Measurements from ENCODE around the gene MARK2.

The MARK2 gene

GRCh38 chr11:63911440-63911839, 72.5 kb downstream of the MARK2 start:
- no peak for DNase-seq

- DNase-seq: no peak
Measured at GRCh38 chr11:63911876-63912275, 73.0 kb downstream of the MARK2 start.

GRCh38 chr11:63912678-63913077, 73.8 kb downstream of the MARK2 start:
- DNase-seq: no peak

GRCh38 chr11:63913866-63914830, 75.2 kb downstream of the MARK2 start:
- no peak for DNase-seq

GRCh38 chr11:63914896-63915691, 76.2 kb downstream of the MARK2 start:
- no peak for DNase-seq

- DNase-seq: no peak
Measured at GRCh38 chr11:63915961-63916836, 77.3 kb downstream of the MARK2 start.

GRCh38 chr11:63916837-63917691, 78.2 kb downstream of the MARK2 start, which contains the start of gene RCOR2:
RCOR2 (minus strand) TSS chr11:63917164; CDS start chr11:63916456, 708 bp downstream.
- DNase-seq: peak; percentile 56

- no peak for DNase-seq
Measured at GRCh38 chr11:63917692-63918506, 79.0 kb downstream of the MARK2 start.

- no peak for DNase-seq
Measured at GRCh38 chr11:63918507-63919191, 79.7 kb downstream of the MARK2 start.

GRCh38 chr11:63919267-63920125, 80.6 kb downstream of the MARK2 start:
- no peak for DNase-seq

GRCh38 chr11:63920126-63920938, 81.4 kb downstream of the MARK2 start:
- no peak for DNase-seq

- no peak for DNase-seq
Measured at GRCh38 chr11:63920939-63921417, 82.1 kb downstream of the MARK2 start.

- no peak for DNase-seq
Measured at GRCh38 chr11:63922673-63923192, 83.8 kb downstream of the MARK2 start.

GRCh38 chr11:63923319-63923718, 84.4 kb downstream of the MARK2 start:
- DNase-seq: no peak

GRCh38 chr11:63929616-63930015, 90.7 kb downstream of the MARK2 start:
- no peak for DNase-seq

GRCh38 chr11:63931045-63931444, 92.1 kb downstream of the MARK2 start:
- no peak for DNase-seq

- DNase-seq: no peak
Measured at GRCh38 chr11:63931876-63932275, 93.0 kb downstream of the MARK2 start.

- DNase-seq: no peak
Measured at GRCh38 chr11:63933459-63933858, 94.5 kb downstream of the MARK2 start.

All from NCI-H1048 (cell line).